Gastrocnemius medialis (tissue), 4 donors: ENCODE data around the gene WDR26. TPM values are rescaled to one million over a fixed set of nuclear protein-coding genes. Genes with fewer than 3 reads are reported as not detected.
"Not testable (repeated sequence)": the region's sequence is repeated elsewhere in the genome, so short reads cannot be mapped to it uniquely, and the experiment has no call there.

ENCODE experiments used
- ATAC-seq, 2 donors: fragments of 150-250 bp; one replicate each; pipeline ENCODE4 v1.9.1; 2016
- DNase-seq, 2 donors: peaks; one replicate each; pipeline ENCODE4 v3.0.0-alpha.2; 2019
- H3K27ac ChIP-seq, 4 donors: fragments of 200-600 bp; sonication (generic); 1 replicate in 1 of 4; 2 replicates in 3 of 4; pipeline ENCODE4 v1.5.1; 2016 to 2018; ENCODE audit warnings: mild to moderate bottlenecking in 2 of 4, moderate library complexity in 1 of 4
- H3K27me3 ChIP-seq, 3 donors: fragments of 200-600 bp; sonication (generic) in 2 of 3; 1 replicate in 1 of 3; 2 replicates in 2 of 3; pipeline versions ENCODE4 v1.5.1 to v1.6.0; 2016 to 2019; ENCODE audit warnings: mild to moderate bottlenecking in 1 of 3, moderate library complexity in 1 of 3
- H3K36me3 ChIP-seq, 2 donors: fragments of 200-600 bp; sonication (generic) in 1 of 2; one replicate each; pipeline ENCODE4 v1.5.1; 2017 to 2018
- H3K4me1 ChIP-seq, 2 donors: fragments of 200-600 bp; sonication (generic) in 1 of 2; one replicate each; pipeline ENCODE4 v1.5.1; 2016 to 2017; ENCODE audit warnings: mild to moderate bottlenecking in 2 of 2
- H3K4me3 ChIP-seq, 4 donors: fragments of 200-600 bp; sonication (generic) in 3 of 4; 1 replicate in 1 of 4; 2 replicates in 3 of 4; pipeline ENCODE4 v1.5.1; 2016 to 2019; ENCODE audit warnings: mild to moderate bottlenecking in 2 of 4
- H3K9me3 ChIP-seq, 3 donors: fragments of 200-600 bp; sonication (generic) in 2 of 3; 1 replicate in 1 of 3; 2 replicates in 2 of 3; pipeline ENCODE4 v1.5.1; 2016 to 2019
- POLR2A ChIP-seq, 2 donors: fragments of 450-650 bp; IDR thresholded peaks; one replicate each; pipeline ENCODE4 v1.6.1; 2017; ENCODE audit warnings: antibody characterized with exemption in 2 of 2, mild to moderate bottlenecking in 2 of 2, moderate library complexity in 2 of 2
- in situ Hi-C, 4 donors: fragments of 200-750 bp; cut with MboI; loops; one replicate each; pipeline versions ENCODE4 v1.15.0 to v1.8.0; 2017; ENCODE audit warnings: low sequenced_read_pairs in 4 of 4
- intact Hi-C: fragments of 100-400 bp; cut with DNase I; formaldehyde crosslinking; loops from one replicate; pipeline ENCODE4 v1.15.1; 2023; ENCODE audit warnings: low total_unique reads
- total RNA-seq, 4 donors: library from RNA; depleted of rRNA; stranded (reverse); fragments of >200 nt; gene quantifications; one replicate each; pipeline versions ENCODE4 v1.1.0 to v1.2.3, GENCODE V29; 2016
- TF ChIP-seq, protein P1 (sequence below), 5 experiments: fragments of 450-650 bp in 3 of 5; fragments of 200-600 bp in 2 of 5; sonication (generic) in 2 of 5; IDR thresholded peaks in 4 of 5; conservative IDR thresholded peaks in 1 of 5; 1 replicate in 4 of 5; 2 replicates in 1 of 5; pipeline ENCODE4 v1.5.1; 2016 to 2019; ENCODE audit warnings: antibody characterized with exemption in 5 of 5, mild to moderate bottlenecking in 3 of 5, moderate library complexity in 3 of 5

WDR26 gene
- total RNA-seq, 4 donors from 2014 or later: 62.1 to 86.5 (median 74.0) TPM

DNA sequence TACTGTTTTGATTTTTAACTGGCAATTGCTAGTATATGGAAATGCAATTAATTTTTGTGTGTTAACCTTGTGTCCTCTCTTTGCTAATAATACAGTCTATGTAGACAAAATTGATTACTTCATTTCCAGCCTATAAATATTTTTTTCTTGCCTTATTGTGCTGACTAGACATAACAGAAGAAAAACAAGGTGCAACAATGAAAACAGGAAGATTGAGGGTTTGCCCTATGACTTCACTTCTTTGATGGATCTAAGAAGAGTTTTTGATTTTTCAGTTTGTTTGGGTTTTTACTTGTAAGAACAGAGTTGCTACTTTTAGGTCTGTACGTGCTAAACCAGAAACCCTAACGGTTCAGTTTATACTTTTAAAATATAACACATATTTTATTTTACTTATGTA, 86.5 kb downstream of the WDR26 start:
- TF ChIP-seq, protein P1, sequence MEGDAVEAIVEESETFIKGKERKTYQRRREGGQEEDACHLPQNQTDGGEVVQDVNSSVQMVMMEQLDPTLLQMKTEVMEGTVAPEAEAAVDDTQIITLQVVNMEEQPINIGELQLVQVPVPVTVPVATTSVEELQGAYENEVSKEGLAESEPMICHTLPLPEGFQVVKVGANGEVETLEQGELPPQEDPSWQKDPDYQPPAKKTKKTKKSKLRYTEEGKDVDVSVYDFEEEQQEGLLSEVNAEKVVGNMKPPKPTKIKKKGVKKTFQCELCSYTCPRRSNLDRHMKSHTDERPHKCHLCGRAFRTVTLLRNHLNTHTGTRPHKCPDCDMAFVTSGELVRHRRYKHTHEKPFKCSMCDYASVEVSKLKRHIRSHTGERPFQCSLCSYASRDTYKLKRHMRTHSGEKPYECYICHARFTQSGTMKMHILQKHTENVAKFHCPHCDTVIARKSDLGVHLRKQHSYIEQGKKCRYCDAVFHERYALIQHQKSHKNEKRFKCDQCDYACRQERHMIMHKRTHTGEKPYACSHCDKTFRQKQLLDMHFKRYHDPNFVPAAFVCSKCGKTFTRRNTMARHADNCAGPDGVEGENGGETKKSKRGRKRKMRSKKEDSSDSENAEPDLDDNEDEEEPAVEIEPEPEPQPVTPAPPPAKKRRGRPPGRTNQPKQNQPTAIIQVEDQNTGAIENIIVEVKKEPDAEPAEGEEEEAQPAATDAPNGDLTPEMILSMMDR (IDR thresholded peaks at IDR 0.05 in 4 of 5, conservative IDR thresholded peaks at IDR 0.05 in 1 of 5): no peak
- TF ChIP-seq POLR2A (IDR thresholded peaks at IDR 0.05): no peak
- ATAC-seq (no peak), DNase-seq (no peak)
- no peak overlapping the region for H3K27ac ChIP-seq
- in situ Hi-C loops (loop anchor here in 2 of 4 donors (25.0 kb wide), 2 partner anchors 114 to 236 kb away; partner anchors contain the start of gene FBXO28 (in 1 of the 2)), intact Hi-C loops (no loop called here)
- peaks cover 0 to 9% (median 0%) of the 10 kb centered on the region in 3 donors for H3K9me3 ChIP-seq
- H3K36me3 ChIP-seq: no peaks in the 10 kb centered on the region
- peaks cover 0 to 7% (median 0%) of the 10 kb centered on the region in 3 donors for H3K27me3 ChIP-seq
- H3K4me3 ChIP-seq: no peak overlapping the region
- H3K4me1 ChIP-seq: peaks cover 0 to 7% of the 10 kb centered on the region in 2 donors

DNA sequence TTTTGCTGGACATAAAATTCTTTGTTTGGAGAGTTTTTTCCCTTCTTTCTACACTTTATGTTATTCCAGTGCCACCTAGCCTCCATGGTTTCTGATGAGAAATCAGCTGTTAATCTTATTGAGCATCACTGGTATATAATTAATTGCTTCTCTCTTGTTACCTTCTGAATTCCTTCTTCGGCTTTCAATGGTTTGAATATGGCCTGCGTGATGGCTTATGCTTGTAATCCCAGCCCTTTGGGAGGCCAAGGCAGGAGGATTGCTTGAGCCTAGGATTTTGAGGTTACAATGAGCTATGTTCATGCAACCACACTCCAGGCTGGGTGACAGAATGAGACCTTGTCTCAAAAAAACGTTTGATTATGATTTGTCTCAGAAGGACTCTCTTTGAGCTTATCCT, 90.9 kb downstream of the WDR26 start:
- Histone ChIP-seq H3K27me3 (peaks cover 0 to 16% (median 3%) of the 10 kb centered on the region in 3 donors), H3K4me1 (peaks cover 0 to 7% of the 10 kb centered on the region in 2 donors), H3K27ac (no peak overlapping the region), H3K9me3 (peaks cover 0 to 9% (median 0%) of the 10 kb centered on the region in 3 donors), H3K36me3 (no peaks in the 10 kb centered on the region), H3K4me3 (peak overlapping the region in 1 of 4 donors; percentile 34)
- intact Hi-C loops: no loop called here
- DNase-seq: no peak
- ATAC-seq: no peak
- TF ChIP-seq, protein P1 (IDR thresholded peaks at IDR 0.05 in 4 of 5, conservative IDR thresholded peaks at IDR 0.05 in 1 of 5): no peak
- TF ChIP-seq POLR2A (IDR thresholded peaks at IDR 0.05): no peak
- in situ Hi-C loops: loop anchor here in 2 of 4 donors (25.0 kb wide), 2 partner anchors 119 to 231 kb away; partner anchors contain the start of gene FBXO28 (in 1 of the 2)

GRCh38 chr1:224340453-224341384, 93.9 kb downstream of the WDR26 start:
- Histone ChIP-seq H3K27me3 (peaks cover 0 to 16% (median 3%) of the 10 kb centered on the region in 3 donors), H3K4me3 (peak overlapping the region; percentile 39 to 61 (median 52))
- intact Hi-C loops, H3K4me1 ChIP-seq, DNase-seq, H3K27ac ChIP-seq, ATAC-seq, H3K36me3 ChIP-seq, H3K9me3 ChIP-seq: not testable (repeated sequence)
- in situ Hi-C loops: loop anchor here in 2 of 4 donors (25.0 kb wide), 2 partner anchors 122 to 228 kb away; partner anchors contain the start of gene FBXO28 (in 1 of the 2)

DNA sequence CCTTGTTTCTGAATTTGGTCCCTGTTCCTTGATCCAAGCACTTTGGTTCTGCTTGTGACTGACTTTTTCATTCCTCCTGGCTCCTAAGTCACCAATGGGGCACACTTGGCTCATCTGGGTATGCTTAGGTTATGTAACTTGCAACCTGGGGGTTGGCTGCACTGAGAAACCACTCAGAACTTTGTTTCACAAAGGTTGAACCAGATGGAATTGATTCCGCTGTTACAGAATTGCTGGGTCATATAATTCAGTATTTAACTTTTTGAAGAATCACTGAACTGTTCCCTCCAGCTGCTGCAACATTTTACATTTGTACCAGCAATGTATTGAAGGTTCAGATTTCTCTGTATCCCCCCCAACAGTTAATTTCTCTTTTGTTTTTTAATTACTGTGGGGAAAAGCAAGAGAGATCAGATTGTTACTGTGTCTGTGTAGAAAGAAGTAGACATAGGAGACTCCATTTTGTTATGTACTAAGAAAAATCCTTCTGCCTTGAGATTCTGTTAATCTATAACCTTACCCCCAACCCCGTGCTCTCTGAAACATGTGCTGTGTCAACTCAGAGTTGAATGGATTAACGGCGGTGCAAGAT, 95.1 kb downstream of the WDR26 start:
- ATAC-seq: no peak
- TF ChIP-seq, protein P1 (IDR thresholded peaks at IDR 0.05 in 4 of 5, conservative IDR thresholded peaks at IDR 0.05 in 1 of 5): no peak
- TF ChIP-seq POLR2A (IDR thresholded peaks at IDR 0.05): no peak
- Histone ChIP-seq H3K4me1 (no peaks in the 10 kb centered on the region), H3K9me3 (peaks cover 0 to 9% (median 0%) of the 10 kb centered on the region in 3 donors), H3K27me3 (peaks cover 0 to 16% (median 3%) of the 10 kb centered on the region in 3 donors), H3K36me3 (no peaks in the 10 kb centered on the region), H3K27ac (no peak overlapping the region), H3K4me3 (no peak overlapping the region)
- in situ Hi-C loops: loop anchor here in 3 of 4 donors (10.0 to 25.0 kb wide), 4 partner anchors 115 to 227 kb away; partner anchors contain the start of gene FBXO28 (in 2 of the 3)
- DNase-seq: no peak
- intact Hi-C loops: no loop called here
